ENCODE data around the gene ITGA7.
A peak's percentile ranks its signal among the peaks of the same experiment; 100 is the strongest.

Gene ITGA7

DNA sequence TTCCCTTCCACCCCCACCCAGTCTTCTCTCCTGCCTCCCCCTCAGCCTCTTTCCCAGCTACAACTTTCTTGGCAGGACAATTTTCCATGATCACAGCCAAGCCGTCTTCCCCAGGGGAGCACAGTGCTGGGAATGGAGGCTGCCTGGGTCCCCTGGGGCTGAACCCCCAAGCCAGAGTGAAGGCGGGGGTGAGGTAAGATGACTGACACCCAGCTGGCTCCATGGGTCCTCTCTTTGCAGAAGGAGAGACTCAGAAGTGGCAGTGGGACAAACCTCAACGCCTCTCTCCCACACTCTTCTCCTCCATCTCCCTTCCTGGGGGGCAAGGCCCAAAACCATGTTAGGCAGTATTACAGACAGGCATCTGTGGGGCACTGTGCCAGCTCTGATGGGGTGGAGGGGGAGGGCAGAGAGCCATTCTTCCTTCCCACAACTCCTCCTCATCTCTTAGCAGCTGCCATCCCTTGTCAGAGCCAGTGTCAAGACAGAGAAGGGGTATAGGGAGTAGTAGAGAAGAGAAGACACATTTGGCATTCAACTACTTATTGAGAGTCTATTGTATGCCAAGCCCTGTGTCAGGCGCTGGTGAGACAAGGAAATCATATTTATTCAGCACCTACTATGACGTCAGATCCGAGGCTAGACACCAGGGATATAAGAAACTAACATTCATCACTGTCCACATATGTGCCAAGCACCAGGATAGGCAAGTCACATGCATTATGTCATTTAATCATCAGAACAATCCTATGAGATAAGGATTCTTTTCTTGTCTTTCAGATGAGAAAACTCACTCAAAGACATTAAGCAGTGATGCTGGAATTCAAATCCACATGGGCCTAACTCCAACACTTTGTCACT is 3.6 kb downstream of the ITGA7 start:
- peaks cover 61% of the 10 kb centered on the region for H3K4me1 ChIP-seq (ENCODE audit: control insufficient read depth, insufficient read depth, low read length)
- H3K9me3 ChIP-seq (replicated peaks; ENCODE audit: low read length): no peaks in the 10 kb centered on the region
- no peaks in the 10 kb centered on the region for H3K27me3 ChIP-seq (ENCODE audit: control insufficient read depth, insufficient read depth, low read length)
- peak overlapping the region; percentile 84 for H3K4me3 ChIP-seq (ENCODE audit: low read length)
- peak overlapping the region; percentile 24 for H3K9ac ChIP-seq (ENCODE audit: low read depth, low read length)
- H3K36me3 ChIP-seq (ENCODE audit: insufficient read depth, low read length): no peaks in the 10 kb centered on the region
- peak overlapping the region; percentile 92 for H3K4me2 ChIP-seq (ENCODE audit: low read length)

- Histone ChIP-seq H3K9ac (ENCODE audit: low read depth, low read length) (peak overlapping the region; percentile 24), H3K4me3 (ENCODE audit: low read length) (peak overlapping the region; percentile 84), H3K4me1 (ENCODE audit: control insufficient read depth, insufficient read depth, low read length) (peaks cover 53% of the 10 kb centered on the region), H3K27me3 (ENCODE audit: control insufficient read depth, insufficient read depth, low read length) (no peaks in the 10 kb centered on the region), H3K9me3 (replicated peaks; ENCODE audit: low read length) (no peaks in the 10 kb centered on the region), H3K4me2 (ENCODE audit: low read length) (peak overlapping the region; percentile 92), H3K36me3 (ENCODE audit: insufficient read depth, low read length) (no peaks in the 10 kb centered on the region)
These were observed 4.4 kb downstream of the ITGA7 start for GRCh38 chr12:55703288-55703687.

DNA sequence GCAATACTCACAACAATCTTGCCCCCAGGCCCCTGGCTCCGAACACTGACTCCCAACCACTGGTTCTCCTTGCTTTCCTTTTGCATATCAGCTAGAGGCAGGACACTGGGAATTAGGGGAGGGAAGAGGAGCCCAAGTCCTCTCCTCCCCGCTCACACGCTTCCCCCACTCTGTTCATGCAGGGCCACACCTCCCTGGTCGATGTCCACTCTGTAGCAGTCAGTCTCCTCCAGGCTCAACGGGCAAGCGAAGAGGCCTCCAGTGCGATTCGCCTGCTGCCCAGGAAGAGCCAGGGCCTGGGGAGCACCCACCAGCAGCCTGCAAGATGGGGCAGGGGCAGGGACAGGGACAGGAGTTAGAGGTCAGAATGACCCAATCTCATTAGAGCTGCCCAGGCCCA is 4.8 kb downstream of the ITGA7 start:
- H3K4me1 ChIP-seq (ENCODE audit: control insufficient read depth, insufficient read depth, low read length): peaks cover 52% of the 10 kb centered on the region
- H3K9ac ChIP-seq (ENCODE audit: low read depth, low read length): no peak overlapping the region
- no peaks in the 10 kb centered on the region for H3K27me3 ChIP-seq (ENCODE audit: control insufficient read depth, insufficient read depth, low read length)
- no peaks in the 10 kb centered on the region for H3K9me3 ChIP-seq (replicated peaks; ENCODE audit: low read length)
- no peak overlapping the region for H3K4me2 ChIP-seq (ENCODE audit: low read length)
- H3K36me3 ChIP-seq (ENCODE audit: insufficient read depth, low read length): no peaks in the 10 kb centered on the region
- H3K4me3 ChIP-seq (ENCODE audit: low read length): no peak overlapping the region

DNA sequence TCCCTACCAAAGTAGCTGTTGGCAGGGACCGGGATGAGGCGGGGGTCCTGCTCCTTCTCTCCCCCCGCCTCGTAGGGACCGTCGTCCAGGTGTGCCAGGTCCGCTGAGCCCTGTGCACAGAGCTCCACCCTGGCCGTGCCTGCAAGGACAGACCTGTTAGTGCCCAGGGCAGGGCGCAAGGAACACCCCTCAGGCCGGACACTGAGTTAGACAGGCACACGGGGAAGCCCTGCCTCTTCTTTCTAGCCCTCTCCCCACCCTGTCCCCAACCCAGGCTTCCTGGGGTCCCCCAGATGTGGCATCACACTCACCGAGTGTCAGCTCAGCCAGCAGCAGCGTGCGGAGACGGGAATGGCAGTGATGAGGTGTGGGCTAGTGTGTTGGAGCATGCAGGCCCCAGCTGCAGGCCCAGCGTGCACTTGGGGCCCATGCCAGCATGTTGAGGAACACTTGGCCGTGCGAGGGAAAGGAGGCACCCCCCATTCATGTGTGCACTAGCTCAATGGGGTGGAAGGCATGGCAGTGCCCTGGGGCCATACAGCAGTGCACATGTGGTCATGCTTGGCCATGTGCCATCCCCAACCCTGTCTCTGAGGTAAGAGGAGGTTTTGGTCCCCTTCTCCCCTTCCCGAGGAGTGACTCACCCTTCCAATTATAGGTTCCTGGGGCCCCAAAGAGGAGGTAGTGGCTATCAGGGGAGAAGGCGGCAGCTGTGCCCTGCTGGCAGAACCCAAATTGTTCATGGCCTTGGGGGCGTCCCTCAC is 7.3 kb downstream of the ITGA7 start:
- H3K36me3 ChIP-seq (ENCODE audit: insufficient read depth, low read length): peaks cover 11% of the 10 kb centered on the region
- H3K9ac ChIP-seq (ENCODE audit: low read depth, low read length): no peak overlapping the region
- no peak overlapping the region for H3K4me2 ChIP-seq (ENCODE audit: low read length)
- H3K4me1 ChIP-seq (ENCODE audit: control insufficient read depth, insufficient read depth, low read length): peaks cover 40% of the 10 kb centered on the region
- H3K27me3 ChIP-seq (ENCODE audit: control insufficient read depth, insufficient read depth, low read length): no peaks in the 10 kb centered on the region
- no peak overlapping the region for H3K4me3 ChIP-seq (ENCODE audit: low read length)
- no peaks in the 10 kb centered on the region for H3K9me3 ChIP-seq (replicated peaks; ENCODE audit: low read length)

GRCh38 chr12:55699471-55700055 is 8.1 kb downstream of the ITGA7 start:
- H3K4me1 ChIP-seq (ENCODE audit: control insufficient read depth, insufficient read depth, low read length): peaks cover 31% of the 10 kb centered on the region
- no peaks in the 10 kb centered on the region for H3K27me3 ChIP-seq (ENCODE audit: control insufficient read depth, insufficient read depth, low read length)
- no peaks in the 10 kb centered on the region for H3K9me3 ChIP-seq (replicated peaks; ENCODE audit: low read length)
- peaks cover 11% of the 10 kb centered on the region for H3K36me3 ChIP-seq (ENCODE audit: insufficient read depth, low read length)
- no peak overlapping the region for H3K4me2 ChIP-seq (ENCODE audit: low read length)
- H3K9ac ChIP-seq (ENCODE audit: low read depth, low read length): no peak overlapping the region
- no peak overlapping the region for H3K4me3 ChIP-seq (ENCODE audit: low read length)

- Histone ChIP-seq H3K4me3 (ENCODE audit: low read length) (no peak overlapping the region), H3K27me3 (ENCODE audit: control insufficient read depth, insufficient read depth, low read length) (no peaks in the 10 kb centered on the region), H3K9ac (ENCODE audit: low read depth, low read length) (no peak overlapping the region)
These were observed 8.7 kb downstream of the ITGA7 start for GRCh38 chr12:55698965-55699364.

DNA sequence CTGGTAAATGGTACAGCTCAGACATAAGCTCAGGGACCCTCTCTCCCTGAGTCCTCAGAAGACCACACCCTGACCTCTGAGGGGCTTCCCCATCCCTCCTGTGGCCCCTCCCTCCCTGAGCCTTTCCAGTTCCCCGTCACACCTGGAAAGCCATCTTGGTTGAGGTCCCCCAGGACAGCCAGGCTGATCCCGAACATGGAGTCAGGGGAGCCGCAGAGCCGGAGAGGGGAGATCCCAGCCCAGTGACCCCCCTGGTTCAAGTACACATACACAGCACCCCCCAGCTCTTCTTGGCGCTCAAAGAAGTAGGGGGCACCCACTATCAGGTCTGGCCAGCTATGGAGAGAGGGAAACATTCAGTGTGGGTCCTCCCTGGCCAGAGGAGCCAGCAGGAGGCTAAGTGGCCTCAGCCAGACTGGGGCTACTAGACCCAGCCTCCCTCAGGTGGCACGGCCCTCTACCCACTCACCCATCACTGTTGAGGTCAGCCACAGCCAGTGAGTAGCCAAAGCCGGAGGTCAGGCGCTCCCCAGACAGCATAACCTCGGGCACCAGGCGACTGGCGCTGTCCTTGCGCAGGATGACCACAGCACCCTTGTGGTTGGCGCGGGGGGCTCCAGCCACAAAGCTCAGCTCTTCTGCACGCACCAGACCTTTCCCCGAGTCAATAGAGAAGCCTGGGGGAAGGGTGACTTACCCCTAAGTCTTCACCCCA is 9.3 kb downstream of the ITGA7 start:
- H3K36me3 ChIP-seq (ENCODE audit: insufficient read depth, low read length): peaks cover 14% of the 10 kb centered on the region

More at GRCh38 chr12:55698965-55699364, 8.7 kb downstream of the ITGA7 start:
- Histone ChIP-seq H3K9me3 (replicated peaks; ENCODE audit: low read length) (no peaks in the 10 kb centered on the region), H3K36me3 (ENCODE audit: insufficient read depth, low read length) (peaks cover 14% of the 10 kb centered on the region), H3K4me2 (ENCODE audit: low read length) (no peak overlapping the region), H3K4me1 (ENCODE audit: control insufficient read depth, insufficient read depth, low read length) (peaks cover 25% of the 10 kb centered on the region)

GRCh38 chr12:55697686-55698085 is 10.0 kb downstream of the ITGA7 start:
- no peaks in the 10 kb centered on the region for H3K9me3 ChIP-seq (replicated peaks; ENCODE audit: low read length)
- no peak overlapping the region for H3K4me3 ChIP-seq (ENCODE audit: low read length)
- no peak overlapping the region for H3K4me2 ChIP-seq (ENCODE audit: low read length)
- peaks cover 14% of the 10 kb centered on the region for H3K36me3 ChIP-seq (ENCODE audit: insufficient read depth, low read length)
- H3K9ac ChIP-seq (ENCODE audit: low read depth, low read length): no peak overlapping the region
- no peaks in the 10 kb centered on the region for H3K27me3 ChIP-seq (ENCODE audit: control insufficient read depth, insufficient read depth, low read length)
- peaks cover 12% of the 10 kb centered on the region for H3K4me1 ChIP-seq (ENCODE audit: control insufficient read depth, insufficient read depth, low read length)

More for the DNA sequence above, 9.3 kb downstream of the ITGA7 start:
- Histone ChIP-seq H3K9ac (ENCODE audit: low read depth, low read length) (no peak overlapping the region), H3K4me3 (ENCODE audit: low read length) (no peak overlapping the region), H3K4me1 (ENCODE audit: control insufficient read depth, insufficient read depth, low read length) (peaks cover 19% of the 10 kb centered on the region), H3K9me3 (replicated peaks; ENCODE audit: low read length) (no peaks in the 10 kb centered on the region), H3K4me2 (ENCODE audit: low read length) (no peak overlapping the region), H3K27me3 (ENCODE audit: control insufficient read depth, insufficient read depth, low read length) (no peaks in the 10 kb centered on the region)

- Histone ChIP-seq H3K27me3 (ENCODE audit: control insufficient read depth, insufficient read depth, low read length) (no peaks in the 10 kb centered on the region), H3K4me3 (ENCODE audit: low read length) (no peak overlapping the region), H3K9me3 (replicated peaks; ENCODE audit: low read length) (no peaks in the 10 kb centered on the region), H3K9ac (ENCODE audit: low read depth, low read length) (no peak overlapping the region), H3K4me1 (ENCODE audit: control insufficient read depth, insufficient read depth, low read length) (peaks cover 12% of the 10 kb centered on the region), H3K36me3 (ENCODE audit: insufficient read depth, low read length) (peaks cover 14% of the 10 kb centered on the region), H3K4me2 (ENCODE audit: low read length) (no peak overlapping the region)
These were observed 10.8 kb downstream of the ITGA7 start for GRCh38 chr12:55696796-55697462.

- no peak overlapping the region for H3K4me3 ChIP-seq (ENCODE audit: low read length)
- H3K4me2 ChIP-seq (ENCODE audit: low read length): no peak overlapping the region
- peaks cover 10% of the 10 kb centered on the region for H3K4me1 ChIP-seq (ENCODE audit: control insufficient read depth, insufficient read depth, low read length)
- peaks cover 14% of the 10 kb centered on the region for H3K36me3 ChIP-seq (ENCODE audit: insufficient read depth, low read length)
- no peak overlapping the region for H3K9ac ChIP-seq (ENCODE audit: low read depth, low read length)
- no peaks in the 10 kb centered on the region for H3K9me3 ChIP-seq (replicated peaks; ENCODE audit: low read length)
- H3K27me3 ChIP-seq (ENCODE audit: control insufficient read depth, insufficient read depth, low read length): no peaks in the 10 kb centered on the region
These were observed 11.6 kb downstream of the ITGA7 start for GRCh38 chr12:55696141-55696540.

Data from skeletal muscle satellite cell (primary cell).